HS-27A (cell line): ENCODE results near the gene NKIRAS1.
"Not testable (repeated sequence)": the region's sequence is repeated elsewhere in the genome, so short reads cannot be mapped to it uniquely, and the experiment has no call there.

Source experiments
- DNase-seq: peaks from one replicate; pipeline ENCODE4 v3.0.0-alpha.2; 2012; ENCODE audit warnings: low read depth, missing footprints

NKIRAS1 gene

GRCh38 chr3:23869977-23870662 is 46.7 kb downstream of the NKIRAS1 start:
- no peak for DNase-seq

GRCh38 chr3:23867838-23868237 is 49.0 kb downstream of the NKIRAS1 start:
- DNase-seq, result no peak

DNA sequence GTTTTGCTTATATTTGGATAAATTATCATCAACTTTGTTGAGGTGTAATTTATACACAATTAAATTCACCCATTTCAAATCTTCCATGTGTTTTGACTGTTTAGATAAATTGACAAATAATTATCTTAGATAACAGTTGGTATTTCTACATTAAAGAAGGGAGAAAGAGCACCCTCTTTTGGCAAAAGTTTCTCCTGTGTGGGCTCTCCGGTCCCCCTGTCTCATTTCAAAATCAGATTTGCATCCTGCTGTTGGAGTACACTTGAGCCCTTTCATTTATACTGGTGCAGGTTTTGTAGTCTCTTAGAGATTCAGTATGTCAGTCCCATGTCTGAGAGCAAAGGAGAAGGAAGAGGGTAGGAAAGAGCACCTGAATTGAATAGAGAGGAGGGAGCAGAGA is 49.4 kb downstream of the NKIRAS1 start:
- DNase-seq, result no peak

GRCh38 chr3:23865595-23866396 is 51.0 kb downstream of the NKIRAS1 start:
- DNase-seq, result no peak

GRCh38 chr3:23864931-23865330 is 51.9 kb downstream of the NKIRAS1 start:
- no peak for DNase-seq

DNA sequence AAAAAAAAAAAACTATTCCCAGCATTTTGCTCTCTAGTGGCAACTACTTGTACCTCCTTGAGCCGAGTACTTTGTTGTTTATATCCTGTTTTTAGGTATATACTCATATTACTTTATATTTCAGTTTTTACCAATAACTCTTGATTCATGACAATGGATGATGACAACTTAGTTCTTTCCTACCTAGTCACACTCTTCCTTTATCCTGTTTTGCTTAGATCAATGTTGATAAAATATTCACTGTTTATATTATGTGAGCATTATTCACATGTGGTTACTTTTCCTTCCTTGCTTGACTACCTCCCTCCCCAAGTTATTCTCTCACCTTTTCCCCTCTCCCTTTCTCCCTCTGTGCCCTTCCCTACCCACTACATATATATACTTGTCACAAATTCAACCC is 53.7 kb downstream of the NKIRAS1 start:
- DNase-seq, result no peak

- DNase-seq, result no peak
Measured at GRCh38 chr3:23861689-23862088, 55.1 kb downstream of the NKIRAS1 start.

- DNase-seq, result no peak
Measured at GRCh38 chr3:23859839-23860382, 56.9 kb downstream of the NKIRAS1 start.

DNA sequence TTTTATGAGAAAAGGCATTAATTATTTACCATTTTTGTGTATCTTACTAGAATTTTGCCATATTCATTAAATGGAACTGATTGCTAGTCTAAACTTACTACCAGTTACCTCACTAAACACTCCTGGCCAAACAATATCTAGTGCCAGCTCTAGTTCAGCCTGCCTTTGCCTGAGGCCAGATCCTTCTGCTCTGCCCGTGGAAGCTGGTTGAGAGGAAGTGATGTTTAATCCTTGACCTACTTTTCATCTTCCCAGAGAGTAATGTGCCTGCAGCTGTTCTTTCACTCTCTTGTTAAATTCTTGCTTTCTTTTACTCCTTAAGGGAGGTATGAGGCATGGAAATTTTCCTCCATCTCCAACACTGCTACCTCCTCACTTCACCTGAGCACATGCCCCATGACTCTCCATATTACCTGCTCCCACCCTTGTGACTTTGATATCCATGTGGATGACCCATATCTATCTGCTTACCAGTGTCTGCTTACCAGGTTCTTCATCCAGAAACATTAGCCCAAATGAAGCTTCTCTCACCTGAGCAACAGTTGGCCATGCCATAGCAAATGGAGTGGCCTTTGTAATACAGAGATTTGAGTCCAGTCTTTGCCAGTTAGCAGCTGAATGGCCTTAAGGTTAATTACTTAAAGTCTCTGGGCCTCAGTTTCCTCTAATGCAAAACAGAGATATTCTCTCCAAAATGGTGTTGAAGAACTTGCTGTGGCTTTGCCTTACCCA is 57.6 kb downstream of the NKIRAS1 start:
- no peak for DNase-seq

DNA sequence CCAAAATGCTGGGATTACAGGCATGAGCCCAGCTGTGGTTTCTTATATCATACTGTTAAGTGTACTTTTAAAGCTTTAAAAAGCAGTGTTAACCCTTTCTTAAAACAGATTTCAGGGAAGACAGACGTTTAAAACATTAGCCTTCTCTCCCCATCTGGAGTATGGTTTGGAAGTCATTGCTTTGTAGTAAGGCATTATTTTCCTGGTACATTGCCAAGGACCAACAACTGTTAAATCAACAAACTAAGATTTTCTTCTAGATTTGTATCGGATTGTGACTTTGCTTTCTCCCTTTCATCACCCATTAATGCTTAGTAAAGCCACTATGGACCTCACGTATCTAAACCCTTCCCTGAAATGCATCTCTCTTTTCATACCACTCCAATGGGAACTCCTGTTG is 60.5 kb downstream of the NKIRAS1 start:
- no peak for DNase-seq

DNA sequence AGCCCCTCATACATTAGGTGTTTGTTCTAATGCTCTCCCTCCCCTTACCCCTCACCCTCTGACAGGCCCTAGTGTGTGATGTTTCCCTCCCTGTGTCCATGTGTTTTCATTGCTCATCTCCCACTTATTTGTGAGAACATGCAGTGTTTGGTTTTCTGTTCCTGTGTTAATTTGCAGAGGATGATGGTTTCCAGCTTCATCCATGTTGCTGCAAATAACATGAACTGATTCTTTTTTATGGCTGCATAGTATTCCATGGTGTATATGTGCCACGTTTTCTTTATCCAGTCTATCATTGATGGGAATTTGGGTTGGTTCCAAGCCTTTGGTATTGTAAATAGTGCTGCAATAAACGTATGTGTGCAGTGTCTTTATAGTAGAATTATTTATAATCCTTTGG is 67.3 kb downstream of the NKIRAS1 start:
- not testable (repeated sequence) for DNase-seq

GRCh38 chr3:23845326-23846216 is 71.2 kb downstream of the NKIRAS1 start:
- DNase-seq, result no peak

GRCh38 chr3:23843869-23844268 is 72.9 kb downstream of the NKIRAS1 start:
- no peak for DNase-seq
